ENCODE measurements around the gene SLC17A7.

The SLC17A7 gene

GRCh38 chr19:49442354-49442753 lies 1.0 kb upstream of the SLC17A7 start:
- Histone ChIP-seq H3K4me1 (ENCODE audit: control insufficient read depth in 1 of 2, insufficient read depth in 2 of 2, low read length in 2 of 2) (peaks cover 3 to 23% of the 10 kb centered on the region in 2 donors), H3K27me3 (ENCODE audit: low read depth, low read length) (peaks cover 40% of the 10 kb centered on the region), H3K9me3 (ENCODE audit: control insufficient read depth in 1 of 2, low read length in 2 of 2) (no peaks in the 10 kb centered on the region), H3K27ac (ENCODE audit: low read length) (no peak overlapping the region), H3K4me3 (ENCODE audit: low read depth in 1 of 2, low read length in 2 of 2) (peak overlapping the region in 1 of 2 donors; percentile 40), H3K36me3 (ENCODE audit: control insufficient read depth in 1 of 2, insufficient read depth in 2 of 2, low read length in 2 of 2) (peaks cover 3 to 8% of the 10 kb centered on the region in 2 donors)

- Histone ChIP-seq H3K27me3 (ENCODE audit: low read depth, low read length) (peaks cover 40% of the 10 kb centered on the region), H3K27ac (ENCODE audit: low read length) (no peak overlapping the region), H3K4me1 (ENCODE audit: control insufficient read depth in 1 of 2, insufficient read depth in 2 of 2, low read length in 2 of 2) (peaks cover 3 to 23% of the 10 kb centered on the region in 2 donors), H3K4me3 (ENCODE audit: low read depth in 1 of 2, low read length in 2 of 2) (peak overlapping the region in 1 of 2 donors; percentile 40), H3K36me3 (ENCODE audit: control insufficient read depth in 1 of 2, insufficient read depth in 2 of 2, low read length in 2 of 2) (peaks cover 2 to 4% of the 10 kb centered on the region in 2 donors), H3K9me3 (ENCODE audit: control insufficient read depth in 1 of 2, low read length in 2 of 2) (no peaks in the 10 kb centered on the region)
Measured at GRCh38 chr19:49441960-49442350, 628 bp upstream of the SLC17A7 start.

DNA sequence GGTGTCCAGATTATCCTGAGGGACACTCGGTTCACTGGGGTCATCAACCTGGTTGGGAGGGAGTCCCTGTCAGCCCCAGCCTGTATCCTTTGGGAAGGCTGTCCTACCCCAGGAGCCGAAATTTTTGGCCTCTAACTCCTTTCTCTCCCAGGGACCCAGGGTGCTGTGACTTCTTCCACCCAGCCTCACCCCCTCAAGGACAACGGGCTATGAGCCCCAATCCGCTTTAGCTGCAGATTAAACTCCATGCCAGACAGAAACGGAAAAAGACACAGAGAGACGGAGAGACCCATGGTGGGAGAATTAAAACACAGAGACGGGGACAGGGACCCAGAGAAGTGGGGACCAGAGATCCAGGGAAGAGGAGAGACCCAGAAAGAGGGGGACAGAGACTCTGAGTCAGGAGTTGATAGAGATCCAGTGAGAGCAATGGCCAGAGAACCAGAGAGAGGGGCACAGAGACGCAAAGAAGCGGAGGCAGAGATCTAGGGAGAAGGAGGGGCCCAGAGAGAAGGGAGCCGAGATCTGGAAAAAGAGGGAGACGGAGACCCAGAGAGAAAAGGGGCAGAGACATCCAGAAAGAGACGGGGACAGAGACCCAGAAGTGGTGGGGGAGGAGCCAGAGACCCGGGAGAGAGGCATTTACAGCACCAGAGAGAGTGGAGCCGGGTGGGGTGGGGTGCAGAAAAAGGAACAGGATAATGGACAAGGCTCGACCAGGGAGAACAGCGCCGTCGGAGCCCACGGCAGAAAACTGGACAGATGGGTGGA lies 703 bp downstream of the SLC17A7 start:
- peaks cover 3 to 23% of the 10 kb centered on the region in 2 donors for H3K4me1 ChIP-seq (ENCODE audit: control insufficient read depth in 1 of 2, insufficient read depth in 2 of 2, low read length in 2 of 2)
- peaks cover 50% of the 10 kb centered on the region for H3K27me3 ChIP-seq (ENCODE audit: low read depth, low read length)
- H3K4me3 ChIP-seq (ENCODE audit: low read depth in 1 of 2, low read length in 2 of 2) = peak overlapping the region in 1 of 2 donors; percentile 16
- no peak overlapping the region for H3K27ac ChIP-seq (ENCODE audit: low read length)
- no peaks in the 10 kb centered on the region for H3K36me3 ChIP-seq (ENCODE audit: control insufficient read depth in 1 of 2, insufficient read depth in 2 of 2, low read length in 2 of 2)
- no peaks in the 10 kb centered on the region for H3K9me3 ChIP-seq (ENCODE audit: control insufficient read depth in 1 of 2, low read length in 2 of 2)

DNA sequence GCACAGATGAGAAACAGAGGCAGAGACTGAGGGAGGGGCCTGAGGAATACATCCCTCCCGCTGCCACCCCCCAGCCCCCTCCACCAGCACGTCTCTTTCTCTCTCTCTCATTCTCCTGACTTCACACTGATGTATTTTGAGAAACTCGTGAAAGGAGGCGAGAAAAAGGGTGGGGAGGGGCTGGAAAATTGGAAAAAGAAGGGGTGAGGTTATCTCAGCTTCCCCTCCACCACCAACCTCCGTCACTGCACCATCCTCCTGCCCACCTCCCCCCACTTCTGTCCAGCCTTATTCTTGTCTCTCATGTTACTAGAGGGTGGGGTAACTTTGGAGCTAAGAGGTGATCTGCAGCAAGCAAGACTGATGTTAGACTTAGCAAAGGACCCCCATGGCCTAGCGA lies 1.5 kb downstream of the SLC17A7 start:
- no peak overlapping the region for H3K4me3 ChIP-seq (ENCODE audit: low read depth in 1 of 2, low read length in 2 of 2)
- no peaks in the 10 kb centered on the region for H3K9me3 ChIP-seq (ENCODE audit: control insufficient read depth in 1 of 2, low read length in 2 of 2)
- H3K36me3 ChIP-seq (ENCODE audit: control insufficient read depth in 1 of 2, insufficient read depth in 2 of 2, low read length in 2 of 2) = no peaks in the 10 kb centered on the region
- no peak overlapping the region for H3K27ac ChIP-seq (ENCODE audit: low read length)
- peaks cover 3 to 23% of the 10 kb centered on the region in 2 donors for H3K4me1 ChIP-seq (ENCODE audit: control insufficient read depth in 1 of 2, insufficient read depth in 2 of 2, low read length in 2 of 2)
- peaks cover 53% of the 10 kb centered on the region for H3K27me3 ChIP-seq (ENCODE audit: low read depth, low read length)

DNA sequence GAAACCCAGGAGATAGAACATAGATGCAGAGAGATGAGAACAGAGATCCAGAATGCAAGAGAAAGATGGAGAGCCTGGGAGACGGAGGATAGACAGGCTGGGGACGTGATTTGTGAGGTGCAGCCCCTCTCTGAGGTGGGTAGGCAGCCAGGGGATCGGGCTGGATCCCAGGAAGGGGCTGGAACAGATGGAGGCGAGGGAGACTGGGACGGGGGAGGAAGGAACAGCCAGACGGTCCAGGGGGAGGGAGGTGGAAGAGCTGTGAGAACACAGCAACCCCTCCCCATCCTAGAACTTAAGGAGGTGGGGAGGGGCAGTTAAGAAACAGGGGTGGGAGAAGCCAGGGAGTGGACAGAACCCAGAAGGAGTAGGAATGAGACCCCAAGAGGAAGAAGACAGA lies 3.1 kb downstream of the SLC17A7 start:
- no peaks in the 10 kb centered on the region for H3K36me3 ChIP-seq (ENCODE audit: control insufficient read depth in 1 of 2, insufficient read depth in 2 of 2, low read length in 2 of 2)
- H3K27me3 ChIP-seq (ENCODE audit: low read depth, low read length) = peaks cover 62% of the 10 kb centered on the region
- peaks cover 3 to 23% of the 10 kb centered on the region in 2 donors for H3K4me1 ChIP-seq (ENCODE audit: control insufficient read depth in 1 of 2, insufficient read depth in 2 of 2, low read length in 2 of 2)
- no peak overlapping the region for H3K4me3 ChIP-seq (ENCODE audit: low read depth in 1 of 2, low read length in 2 of 2)
- no peak overlapping the region for H3K27ac ChIP-seq (ENCODE audit: low read length)
- H3K9me3 ChIP-seq (ENCODE audit: control insufficient read depth in 1 of 2, low read length in 2 of 2) = no peaks in the 10 kb centered on the region

DNA sequence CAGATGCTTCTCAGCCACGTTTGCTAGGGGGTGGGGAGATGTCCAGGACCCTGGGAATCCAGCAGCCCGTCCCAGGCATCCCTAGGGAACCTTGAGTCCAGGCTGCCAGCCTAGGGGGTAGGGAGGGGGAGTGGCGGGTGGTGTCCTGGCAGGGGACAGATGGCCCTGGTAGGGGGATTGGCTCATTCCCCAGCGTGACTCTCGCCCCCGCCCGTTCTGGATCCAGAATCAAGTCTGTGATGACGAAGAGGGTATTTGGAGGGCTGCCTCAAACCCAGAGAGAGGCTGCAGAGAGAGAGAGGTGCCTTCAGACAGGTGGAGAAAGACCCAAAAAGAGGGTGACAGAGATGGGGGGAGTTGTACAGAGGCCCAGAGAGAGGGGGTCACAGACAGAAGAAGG lies 4.1 kb downstream of the SLC17A7 start:
- no peak overlapping the region for H3K27ac ChIP-seq (ENCODE audit: low read length)
- no peaks in the 10 kb centered on the region for H3K36me3 ChIP-seq (ENCODE audit: control insufficient read depth in 1 of 2, insufficient read depth in 2 of 2, low read length in 2 of 2)
- no peaks in the 10 kb centered on the region for H3K9me3 ChIP-seq (ENCODE audit: control insufficient read depth in 1 of 2, low read length in 2 of 2)
- peaks cover 63% of the 10 kb centered on the region for H3K27me3 ChIP-seq (ENCODE audit: low read depth, low read length)
- H3K4me1 ChIP-seq (ENCODE audit: control insufficient read depth in 1 of 2, insufficient read depth in 2 of 2, low read length in 2 of 2) = peaks cover 3 to 13% of the 10 kb centered on the region in 2 donors
- H3K4me3 ChIP-seq (ENCODE audit: low read depth in 1 of 2, low read length in 2 of 2) = no peak overlapping the region

DNA sequence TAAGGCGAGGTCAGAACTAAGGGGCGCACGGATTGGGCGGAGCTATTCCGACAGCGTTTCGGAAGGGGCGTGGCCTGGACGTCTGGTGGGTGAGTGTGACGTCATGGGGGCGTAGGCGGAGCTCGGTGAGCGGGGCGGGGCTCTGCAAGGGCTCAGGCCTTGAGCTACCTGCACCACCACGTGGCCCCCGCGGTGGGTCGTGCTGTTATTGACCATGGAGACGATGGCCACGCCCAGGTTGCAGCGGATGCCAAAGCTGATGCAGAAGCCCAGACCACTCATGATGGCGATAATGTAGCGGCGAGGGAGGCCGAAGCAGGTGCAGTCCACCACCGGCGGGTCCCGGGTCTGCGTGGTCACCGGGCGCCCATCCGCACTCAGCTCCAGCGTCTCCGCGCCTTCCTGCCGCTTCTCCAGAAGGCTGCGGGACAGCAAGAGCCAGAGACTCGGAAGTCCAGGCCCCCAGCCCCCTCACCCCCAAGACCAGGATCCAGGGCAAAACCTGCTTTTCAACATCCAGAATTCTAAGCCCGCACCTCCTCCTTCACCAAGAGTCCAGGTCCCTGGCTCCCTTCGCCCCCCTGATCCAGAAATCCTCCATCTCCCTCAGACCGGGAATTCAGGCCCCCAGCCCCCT lies 4.8 kb downstream of the SLC17A7 start:
- H3K27me3 ChIP-seq (ENCODE audit: low read depth, low read length) = peaks cover 61% of the 10 kb centered on the region
- no peaks in the 10 kb centered on the region for H3K9me3 ChIP-seq (ENCODE audit: control insufficient read depth in 1 of 2, low read length in 2 of 2)
- no peak overlapping the region for H3K4me3 ChIP-seq (ENCODE audit: low read depth in 1 of 2, low read length in 2 of 2)
- H3K27ac ChIP-seq (ENCODE audit: low read length) = no peak overlapping the region
- no peaks in the 10 kb centered on the region for H3K36me3 ChIP-seq (ENCODE audit: control insufficient read depth in 1 of 2, insufficient read depth in 2 of 2, low read length in 2 of 2)
- H3K4me1 ChIP-seq (ENCODE audit: control insufficient read depth in 1 of 2, insufficient read depth in 2 of 2, low read length in 2 of 2) = peaks cover 0 to 9% of the 10 kb centered on the region in 2 donors

GRCh38 chr19:49435670-49436069 lies 5.7 kb downstream of the SLC17A7 start:
- no peaks in the 10 kb centered on the region for H3K36me3 ChIP-seq (ENCODE audit: control insufficient read depth in 1 of 2, insufficient read depth in 2 of 2, low read length in 2 of 2)
- H3K9me3 ChIP-seq (ENCODE audit: control insufficient read depth in 1 of 2, low read length in 2 of 2) = no peaks in the 10 kb centered on the region
- no peak overlapping the region for H3K4me3 ChIP-seq (ENCODE audit: low read depth in 1 of 2, low read length in 2 of 2)
- H3K27ac ChIP-seq (ENCODE audit: low read length) = no peak overlapping the region
- peaks cover 0 to 6% of the 10 kb centered on the region in 2 donors for H3K4me1 ChIP-seq (ENCODE audit: control insufficient read depth in 1 of 2, insufficient read depth in 2 of 2, low read length in 2 of 2)
- peaks cover 62% of the 10 kb centered on the region for H3K27me3 ChIP-seq (ENCODE audit: low read depth, low read length)

GRCh38 chr19:49434907-49435583 lies 6.3 kb downstream of the SLC17A7 start:
- Histone ChIP-seq H3K27ac (ENCODE audit: low read length) (no peak overlapping the region), H3K4me1 (ENCODE audit: control insufficient read depth in 1 of 2, insufficient read depth in 2 of 2, low read length in 2 of 2) (peaks cover 0 to 3% of the 10 kb centered on the region in 2 donors), H3K9me3 (ENCODE audit: control insufficient read depth in 1 of 2, low read length in 2 of 2) (no peaks in the 10 kb centered on the region), H3K36me3 (ENCODE audit: control insufficient read depth in 1 of 2, insufficient read depth in 2 of 2, low read length in 2 of 2) (no peaks in the 10 kb centered on the region), H3K4me3 (ENCODE audit: low read depth in 1 of 2, low read length in 2 of 2) (no peak overlapping the region), H3K27me3 (ENCODE audit: low read depth, low read length) (peaks cover 62% of the 10 kb centered on the region)

DNA sequence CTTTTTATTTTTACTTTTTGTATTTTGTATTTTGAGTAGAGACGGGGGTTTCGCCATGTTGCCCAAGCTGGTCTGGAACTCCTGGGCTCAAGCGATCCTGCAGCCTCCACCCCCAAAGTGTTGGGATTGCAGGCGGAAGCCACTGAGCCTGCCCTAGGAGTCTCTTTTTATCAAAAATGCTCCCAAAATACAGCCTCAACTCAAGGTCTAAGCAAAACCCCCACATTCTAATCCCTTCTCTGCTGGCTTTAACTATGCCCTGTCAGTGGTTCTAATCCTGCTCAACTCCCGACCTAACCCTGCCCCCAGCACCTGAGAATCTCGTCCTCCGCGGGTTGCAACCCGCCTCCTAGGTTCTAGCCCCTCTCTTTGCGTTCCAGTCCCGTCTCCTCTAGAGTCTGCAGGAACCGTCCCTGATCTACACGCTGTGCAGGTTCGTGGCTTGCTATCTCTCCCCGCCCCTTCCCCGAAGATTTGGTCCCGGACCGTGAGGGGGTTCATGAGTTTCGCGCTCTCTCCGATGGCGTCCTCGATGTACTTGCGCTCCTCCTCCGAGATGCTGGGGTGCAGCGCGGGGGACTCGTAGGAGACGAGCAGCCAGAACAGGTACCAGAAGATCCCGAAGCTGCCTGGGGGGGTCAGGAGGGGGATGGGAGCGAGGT lies 8.0 kb downstream of the SLC17A7 start:
- Histone ChIP-seq H3K9me3 (ENCODE audit: control insufficient read depth in 1 of 2, low read length in 2 of 2) (no peaks in the 10 kb centered on the region), H3K27me3 (ENCODE audit: low read depth, low read length) (peaks cover 55% of the 10 kb centered on the region), H3K4me1 (ENCODE audit: control insufficient read depth in 1 of 2, insufficient read depth in 2 of 2, low read length in 2 of 2) (peaks cover 0 to 3% of the 10 kb centered on the region in 2 donors), H3K36me3 (ENCODE audit: control insufficient read depth in 1 of 2, insufficient read depth in 2 of 2, low read length in 2 of 2) (no peaks in the 10 kb centered on the region), H3K4me3 (ENCODE audit: low read depth in 1 of 2, low read length in 2 of 2) (no peak overlapping the region), H3K27ac (ENCODE audit: low read length) (no peak overlapping the region)

All from muscle layer of duodenum (tissue), 2 donors.